Limb (tissue), 2 donors: ENCODE results near the gene PLEKHG3.

Source experiments
- DNase-seq, 2 donors: peaks; one replicate each; pipeline ENCODE4 v3.0.0-alpha.2; 2016; ENCODE audit errors: extremely low spot score in 2 of 2

The PLEKHG3 gene

GRCh38 chr14:64725879-64726584 is 21.8 kb downstream of the PLEKHG3 start:
- no peak for DNase-seq

- DNase-seq = no peak
Observed at GRCh38 chr14:64726585-64726890, 22.3 kb downstream of the PLEKHG3 start.

- DNase-seq = no peak
Observed at GRCh38 chr14:64727551-64728071, 23.4 kb downstream of the PLEKHG3 start.

- no peak for DNase-seq
Observed at GRCh38 chr14:64728106-64728505, 23.9 kb downstream of the PLEKHG3 start.

- DNase-seq = no peak
Observed at GRCh38 chr14:64728856-64729255, 24.6 kb downstream of the PLEKHG3 start.

- DNase-seq = no peak
Observed at GRCh38 chr14:64729386-64730060, 25.3 kb downstream of the PLEKHG3 start.

- DNase-seq = no peak
Observed at GRCh38 chr14:64730061-64730440, 25.8 kb downstream of the PLEKHG3 start.

GRCh38 chr14:64730681-64731080 is 26.5 kb downstream of the PLEKHG3 start:
- no peak for DNase-seq

GRCh38 chr14:64731141-64731581 is 26.9 kb downstream of the PLEKHG3 start:
- no peak for DNase-seq

- no peak for DNase-seq
Observed at GRCh38 chr14:64732066-64732465, 27.8 kb downstream of the PLEKHG3 start.

GRCh38 chr14:64732536-64733120 is 28.4 kb downstream of the PLEKHG3 start:
- no peak for DNase-seq

- no peak for DNase-seq
Observed at GRCh38 chr14:64733321-64733720, 29.1 kb downstream of the PLEKHG3 start.

GRCh38 chr14:64733899-64734298 is 29.7 kb downstream of the PLEKHG3 start:
- no peak for DNase-seq

GRCh38 chr14:64734990-64735389 is 30.8 kb downstream of the PLEKHG3 start:
- peak in 1 of 2 donors; percentile 54 for DNase-seq

GRCh38 chr14:64736271-64737169 is 32.3 kb downstream of the PLEKHG3 start:
- DNase-seq = no peak

- no peak for DNase-seq
Observed at GRCh38 chr14:64737391-64738280, 33.4 kb downstream of the PLEKHG3 start.

- DNase-seq = no peak
Observed at GRCh38 chr14:64738281-64738804, 34.1 kb downstream of the PLEKHG3 start.

- no peak for DNase-seq
Observed at GRCh38 chr14:64741200-64741599, 37.0 kb downstream of the PLEKHG3 start.

- DNase-seq = no peak
Observed at GRCh38 chr14:64741961-64742360, 37.7 kb downstream of the PLEKHG3 start.

GRCh38 chr14:64743061-64743460 is 38.8 kb downstream of the PLEKHG3 start:
- no peak for DNase-seq
